ENCODE data around the gene ZC3H14.

The ZC3H14 gene

DNA sequence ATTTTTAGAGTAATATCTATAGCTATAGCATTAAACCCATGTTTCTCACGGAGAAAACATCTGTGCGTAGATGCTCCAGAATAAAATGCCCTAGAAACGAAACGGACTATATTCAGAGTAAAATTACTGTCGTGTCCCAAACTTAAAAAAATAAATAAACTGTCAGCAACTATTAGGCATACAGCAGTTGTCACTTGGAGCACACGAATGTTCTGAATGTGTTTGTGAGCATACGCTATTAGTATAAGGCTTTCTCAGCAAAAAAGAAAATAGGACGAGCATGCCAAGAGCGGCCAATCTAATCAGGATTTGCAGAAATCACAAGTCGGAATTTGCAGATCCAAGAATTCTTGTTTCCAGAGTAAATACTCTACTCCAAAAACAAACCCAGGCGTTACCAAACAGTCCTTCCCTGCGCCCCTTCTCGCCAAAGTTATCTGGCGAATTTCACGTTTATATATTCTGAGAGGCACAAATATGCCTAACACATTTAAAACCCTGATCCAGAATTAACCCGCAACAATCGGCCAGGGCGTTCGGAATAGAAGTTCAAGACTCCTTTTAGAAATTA lies 8.9 kb upstream of the ZC3H14 start:
- peak overlapping the region; percentile 91 for H3K4me3 ChIP-seq (ENCODE audit: low read depth, low read length)
- TF ChIP-seq, protein P1, sequence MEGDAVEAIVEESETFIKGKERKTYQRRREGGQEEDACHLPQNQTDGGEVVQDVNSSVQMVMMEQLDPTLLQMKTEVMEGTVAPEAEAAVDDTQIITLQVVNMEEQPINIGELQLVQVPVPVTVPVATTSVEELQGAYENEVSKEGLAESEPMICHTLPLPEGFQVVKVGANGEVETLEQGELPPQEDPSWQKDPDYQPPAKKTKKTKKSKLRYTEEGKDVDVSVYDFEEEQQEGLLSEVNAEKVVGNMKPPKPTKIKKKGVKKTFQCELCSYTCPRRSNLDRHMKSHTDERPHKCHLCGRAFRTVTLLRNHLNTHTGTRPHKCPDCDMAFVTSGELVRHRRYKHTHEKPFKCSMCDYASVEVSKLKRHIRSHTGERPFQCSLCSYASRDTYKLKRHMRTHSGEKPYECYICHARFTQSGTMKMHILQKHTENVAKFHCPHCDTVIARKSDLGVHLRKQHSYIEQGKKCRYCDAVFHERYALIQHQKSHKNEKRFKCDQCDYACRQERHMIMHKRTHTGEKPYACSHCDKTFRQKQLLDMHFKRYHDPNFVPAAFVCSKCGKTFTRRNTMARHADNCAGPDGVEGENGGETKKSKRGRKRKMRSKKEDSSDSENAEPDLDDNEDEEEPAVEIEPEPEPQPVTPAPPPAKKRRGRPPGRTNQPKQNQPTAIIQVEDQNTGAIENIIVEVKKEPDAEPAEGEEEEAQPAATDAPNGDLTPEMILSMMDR (IDR thresholded peaks at IDR 0.05; ENCODE audit: low read depth, low read length): no peak

DNA sequence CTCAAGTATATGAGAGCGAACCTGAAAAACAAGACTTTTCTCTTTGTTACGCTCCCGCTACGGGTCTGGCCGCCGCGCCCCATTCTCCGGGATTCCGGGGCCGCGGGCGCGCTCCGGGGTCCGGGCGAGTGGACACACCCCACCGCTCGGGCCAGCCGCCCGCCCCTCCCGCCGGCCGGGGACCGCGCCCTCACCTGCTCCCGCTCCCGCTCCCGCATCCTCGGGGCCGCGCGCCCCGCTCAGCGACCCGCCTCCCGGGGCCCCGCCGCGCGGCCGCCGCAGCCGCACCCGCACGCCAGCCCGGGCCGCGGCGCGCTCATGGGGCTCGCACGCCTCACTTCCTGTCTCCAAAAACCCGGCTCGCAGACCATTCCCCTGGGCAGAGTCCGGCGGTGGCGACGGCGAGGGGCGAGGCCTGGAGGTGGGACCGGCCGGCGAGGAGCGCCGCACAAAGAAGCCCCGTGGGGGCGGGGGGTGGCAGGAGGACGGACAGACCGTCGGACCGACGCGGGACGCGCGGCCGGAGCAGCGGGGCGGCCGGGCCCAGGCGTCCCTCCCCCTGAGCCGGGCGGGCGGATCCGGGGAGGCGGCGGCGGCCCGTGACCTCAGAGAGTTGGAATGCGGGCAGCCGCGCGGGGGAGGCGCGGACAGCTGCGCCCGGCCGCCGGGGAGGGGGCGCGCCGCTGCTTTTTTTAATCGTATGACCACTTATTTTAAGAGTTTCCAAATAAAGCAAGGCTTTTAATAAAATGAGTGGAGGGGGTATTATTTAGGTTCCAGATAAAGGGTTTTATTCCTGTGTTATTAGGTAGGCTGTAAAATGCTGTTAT lies 8.2 kb upstream of the ZC3H14 start, which contains the start of gene PTPN21:
Gene PTPN21, minus strand, starts transcription at position 551 of the 830 bp plus-strand sequence. CDS start 4,590 bp downstream, outside the sequence.
- TF ChIP-seq, protein P1 (IDR thresholded peaks at IDR 0.05; ENCODE audit: low read depth, low read length): no peak
- H3K4me3 ChIP-seq (ENCODE audit: low read depth, low read length): peak within 1 kb of the TSS; percentile 91

DNA sequence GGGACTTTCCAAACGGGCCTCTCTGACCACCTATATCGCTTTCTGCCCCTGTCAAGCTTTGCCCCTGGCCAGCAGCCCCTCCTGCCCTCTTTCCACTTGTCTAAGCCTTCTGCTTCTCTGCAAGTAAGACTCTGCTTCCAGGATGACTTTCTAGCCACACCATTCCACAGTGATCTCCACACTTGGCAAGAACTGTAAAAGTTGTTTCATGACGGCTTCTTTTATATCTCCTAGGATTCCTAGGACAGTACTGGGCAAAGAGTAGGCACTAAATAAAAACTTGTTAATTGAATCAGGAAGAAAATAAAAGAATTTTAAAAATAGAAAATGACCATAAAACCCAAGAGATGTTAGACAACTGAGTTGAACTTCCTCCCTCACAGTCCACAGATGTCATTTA lies 6.3 kb upstream of the ZC3H14 start:
- TF ChIP-seq, protein P1 (IDR thresholded peaks at IDR 0.05; ENCODE audit: low read depth, low read length): no peak
- no peak overlapping the region for H3K4me3 ChIP-seq (ENCODE audit: low read depth, low read length)

DNA sequence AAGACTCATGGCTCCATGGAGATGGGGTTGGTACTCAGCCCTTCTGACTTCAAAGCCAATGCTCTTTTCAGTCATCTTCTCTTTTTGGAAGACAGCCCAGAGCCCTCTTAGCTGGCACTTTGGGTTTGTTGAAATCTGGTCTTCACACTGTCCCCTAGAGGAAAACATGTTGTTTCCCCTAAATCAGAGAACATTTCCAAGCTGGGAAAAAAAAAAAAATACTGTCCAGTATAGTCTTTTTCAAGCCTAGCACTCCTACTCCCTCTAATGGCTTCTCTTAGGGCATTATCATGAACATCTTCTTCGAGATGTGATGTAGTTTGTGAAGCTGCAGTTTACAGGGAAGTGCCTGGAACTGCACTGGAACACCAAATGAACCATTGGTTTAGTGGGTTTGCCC lies 3.0 kb upstream of the ZC3H14 start:
- TF ChIP-seq, protein P1 (IDR thresholded peaks at IDR 0.05; ENCODE audit: low read depth, low read length): peak; percentile 29; the same call in 1 of the 2 replicates
- H3K4me3 ChIP-seq (ENCODE audit: low read depth, low read length): no peak overlapping the region

DNA sequence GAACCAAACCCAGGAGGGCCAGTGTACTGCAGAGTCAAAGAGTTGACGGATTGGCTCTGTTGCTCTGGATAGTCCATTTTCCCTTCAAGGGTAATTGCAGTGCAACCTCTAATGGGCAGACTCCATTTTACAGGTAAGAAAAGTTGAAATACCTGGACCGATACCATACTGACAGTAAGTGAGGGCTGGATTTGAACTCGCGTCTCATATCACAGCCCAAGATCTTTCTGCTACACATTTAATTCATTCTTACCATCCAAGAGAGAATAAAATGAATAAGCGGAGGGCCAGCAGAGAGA lies 356 bp upstream of the ZC3H14 start:
- H3K4me3 ChIP-seq (ENCODE audit: low read depth, low read length): peak overlapping the region; percentile 83
- TF ChIP-seq, protein P1 (IDR thresholded peaks at IDR 0.05; ENCODE audit: low read depth, low read length): no peak

DNA sequence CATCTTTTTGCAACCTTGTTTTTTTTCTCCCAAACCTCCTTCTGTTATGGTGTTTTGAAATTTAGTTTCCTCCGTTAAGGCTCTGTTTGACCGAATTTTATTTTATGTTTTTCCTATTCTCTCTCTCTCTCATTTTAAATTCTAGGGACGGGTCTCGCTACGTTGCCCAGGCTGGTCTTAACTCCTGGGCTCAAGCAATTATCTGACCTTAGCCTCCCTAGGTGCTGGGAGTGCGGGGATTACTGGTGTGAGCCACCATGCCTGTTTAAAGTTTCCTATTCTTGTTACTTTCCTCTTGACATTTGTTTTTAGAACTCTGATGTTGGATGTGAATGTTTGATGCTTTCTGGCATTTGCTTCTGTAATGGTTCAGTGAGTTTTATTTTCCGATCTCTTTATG lies 1.0 kb downstream of the ZC3H14 start:
- TF ChIP-seq, protein P1 (IDR thresholded peaks at IDR 0.05; ENCODE audit: low read depth, low read length): no peak
- H3K4me3 ChIP-seq (ENCODE audit: low read depth, low read length): peak overlapping the region; percentile 83

DNA sequence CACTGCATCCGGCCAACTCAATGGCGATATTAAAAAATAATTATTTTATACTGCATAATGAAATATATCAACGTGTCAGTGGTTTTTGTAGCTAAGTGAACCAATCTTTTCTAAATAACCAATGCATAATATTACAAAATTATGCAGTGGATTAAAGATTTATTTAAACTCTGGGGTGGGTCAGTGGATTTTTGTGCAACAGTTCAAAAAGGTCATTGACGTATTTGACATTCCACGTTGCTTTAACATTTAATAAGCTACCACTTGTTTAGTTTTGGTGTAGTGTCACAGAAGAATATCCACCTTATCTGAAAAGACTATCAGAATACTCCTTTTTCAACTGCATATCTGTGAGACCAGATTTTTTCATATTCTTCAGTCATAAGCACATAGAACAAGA lies 2.6 kb downstream of the ZC3H14 start:
- TF ChIP-seq, protein P1 (IDR thresholded peaks at IDR 0.05; ENCODE audit: low read depth, low read length): no peak
- H3K4me3 ChIP-seq (ENCODE audit: low read depth, low read length): no peak overlapping the region
